Gastrocnemius medialis (tissue), 4 donors: ENCODE data around the gene BBS5.
"Not testable (repeated sequence)": the region's sequence is repeated elsewhere in the genome, so short reads cannot be mapped to it uniquely, and the experiment has no call there.

Source experiments
- CTCF ChIP-seq, 5 experiments: fragments of 450-650 bp in 3 of 5; fragments of 200-600 bp in 2 of 5; sonication (generic) in 2 of 5; IDR thresholded peaks in 4 of 5; conservative IDR thresholded peaks in 1 of 5; 1 replicate in 4 of 5; 2 replicates in 1 of 5; pipeline ENCODE4 v1.5.1; 2016 to 2019; ENCODE audit warnings: antibody characterized with exemption in 5 of 5, mild to moderate bottlenecking in 3 of 5, moderate library complexity in 3 of 5
- POLR2A ChIP-seq, 2 donors: fragments of 450-650 bp; IDR thresholded peaks; one replicate each; pipeline ENCODE4 v1.6.1; 2017; ENCODE audit warnings: antibody characterized with exemption in 2 of 2, mild to moderate bottlenecking in 2 of 2, moderate library complexity in 2 of 2

- TF ChIP-seq CTCF (IDR thresholded peaks at IDR 0.05 in 4 of 5, conservative IDR thresholded peaks at IDR 0.05 in 1 of 5): not testable (repeated sequence)
- peak in 1 of 2 donors; percentile 27 for TF ChIP-seq POLR2A (IDR thresholded peaks at IDR 0.05)
Observed at GRCh38 chr2:169516488-169516995, 37.2 kb downstream of the BBS5 start.
